Nephron progenitor cell (in vitro differentiated cells): Measurements from ENCODE around the gene AKAP10.

ENCODE experiments used
- DNase-seq: peaks from one replicate; pipeline ENCODE4 v3.0.0; 2021
- H3K27ac Mint-ChIP-seq: 2 replicates; pipeline ENCODE4 v1.8.0; 2021; ENCODE audit warnings: mild to moderate bottlenecking, moderate library complexity, mixed read lengths
- H3K27me3 Mint-ChIP-seq: 2 replicates; pipeline ENCODE4 v1.8.0; 2021; ENCODE audit warnings: mild to moderate bottlenecking, low read depth, mixed read lengths; ENCODE audit not compliant: poor library complexity
- H3K36me3 Mint-ChIP-seq: 2 replicates; pipeline ENCODE4 v1.8.0; 2021; ENCODE audit warnings: low read depth, mixed read lengths
- H3K4me1 Mint-ChIP-seq: 2 replicates; pipeline ENCODE4 v1.8.0; 2021; ENCODE audit warnings: mixed read lengths
- H3K4me3 Mint-ChIP-seq: 2 replicates; pipeline ENCODE4 v1.8.0; 2021; ENCODE audit warnings: mild to moderate bottlenecking, moderate library complexity, mixed read lengths
- H3K9me3 Mint-ChIP-seq: 2 replicates; pipeline ENCODE4 v1.8.0; 2021; ENCODE audit warnings: mild to moderate bottlenecking, moderate library complexity, mixed read lengths
- CTCF ChIP-seq: fragments of 200-600 bp; sonication (generic); IDR thresholded peaks from 2 replicates; pipeline ENCODE4 v1.5.0; 2021; ENCODE audit warnings: antibody characterized with exemption

AKAP10 gene

GRCh38 chr17:19857640-19858039, 120.0 kb downstream of the AKAP10 start:
- TF ChIP-seq CTCF: no peak
- no peaks in the 10 kb centered on the region for H3K9me3 Mint-ChIP-seq
- H3K4me3 Mint-ChIP-seq: no peak overlapping the region
- H3K27me3 Mint-ChIP-seq: no peaks in the 10 kb centered on the region
- no peaks in the 10 kb centered on the region for H3K4me1 Mint-ChIP-seq
- DNase-seq: no peak
- peak overlapping the region; percentile 25 for H3K27ac Mint-ChIP-seq
- peaks cover 78% of the 10 kb centered on the region for H3K36me3 Mint-ChIP-seq
